Peyer's patch (tissue), 4 donors: ENCODE measurements around the gene PTPRJ. TPM values are rescaled to one million over a fixed set of nuclear protein-coding genes. Genes with fewer than 3 reads are reported as not detected.

Experiments used
- DNase-seq, 3 donors: peaks; one replicate each; pipeline ENCODE4 v3.0.0-alpha.2; 2017 to 2019
- H3K27ac ChIP-seq, 4 donors: fragments of 200-600 bp; sonication (generic); one replicate each; pipeline ENCODE4 v1.5.1; 2016 to 2019
- H3K27me3 ChIP-seq, 2 donors: fragments of 200-600 bp; sonication (generic); one replicate each; pipeline ENCODE4 v1.5.1; 2019
- H3K36me3 ChIP-seq, 3 donors: fragments of 200-600 bp; sonication (generic); one replicate each; pipeline ENCODE4 v1.5.1; 2016 to 2019
- H3K4me1 ChIP-seq, 4 donors: fragments of 200-600 bp; sonication (generic); one replicate each; pipeline ENCODE4 v1.5.1; 2016 to 2019
- H3K4me3 ChIP-seq, 4 donors: fragments of 200-600 bp; sonication (generic); 1 replicate in 3 of 4; 2 replicates in 1 of 4; pipeline ENCODE4 v1.5.1; 2016 to 2019; ENCODE audit warnings: mild to moderate bottlenecking in 1 of 4
- H3K9me3 ChIP-seq, 4 donors: fragments of 200-600 bp; sonication (generic); one replicate each; pipeline ENCODE4 v1.5.1; 2016 to 2019; ENCODE audit warnings: mild to moderate bottlenecking in 1 of 4
- POLR2A ChIP-seq, 2 donors: fragments of 450-650 bp; IDR thresholded peaks; one replicate each; pipeline ENCODE4 v1.5.1; 2017; ENCODE audit warnings: antibody characterized with exemption in 2 of 2, mild to moderate bottlenecking in 2 of 2, moderate library complexity in 2 of 2
- total RNA-seq, 4 donors: library from RNA; depleted of rRNA; stranded (reverse); fragments of >200 nt; gene quantifications; one replicate each; pipeline ENCODE4 v1.1.0, GENCODE V29; 2016
- TF ChIP-seq, protein P1 (sequence below), 6 experiments: fragments of 450-650 bp in 4 of 6; fragments of 200-600 bp in 2 of 6; sonication (generic) in 1 of 6; IDR thresholded peaks; one replicate each; pipeline ENCODE4 v1.5.1; 2017 to 2019; ENCODE audit warnings: antibody characterized with exemption in 6 of 6, mild to moderate bottlenecking in 3 of 6, moderate library complexity in 1 of 6

Gene PTPRJ
- total RNA-seq, 4 donors from 2014 or later = 28.1 to 50.1 (median 37.5) TPM

DNA sequence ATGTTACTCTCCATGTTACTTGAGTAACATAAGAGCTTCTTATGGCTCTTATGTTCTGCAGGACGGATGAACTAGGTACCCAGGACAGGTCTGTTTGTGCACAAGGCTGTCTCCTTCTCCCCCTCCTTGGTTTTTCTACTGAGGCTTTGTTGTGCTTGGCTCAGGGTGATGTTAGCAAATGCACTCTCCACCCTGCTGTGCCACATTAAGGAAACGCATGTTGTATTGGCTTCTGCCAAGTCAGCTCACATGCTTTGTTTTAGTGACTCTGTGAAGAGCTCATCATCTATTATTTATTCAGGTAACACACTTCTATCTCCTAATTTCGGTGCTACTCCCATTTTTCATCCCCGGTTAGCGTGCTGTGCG lies 108.3 kb downstream of the PTPRJ start:
- no peaks in the 10 kb centered on the region for H3K36me3 ChIP-seq
- no peak overlapping the region for H3K27ac ChIP-seq
- TF ChIP-seq POLR2A (IDR thresholded peaks at IDR 0.05) = no peak
- TF ChIP-seq, protein P1, sequence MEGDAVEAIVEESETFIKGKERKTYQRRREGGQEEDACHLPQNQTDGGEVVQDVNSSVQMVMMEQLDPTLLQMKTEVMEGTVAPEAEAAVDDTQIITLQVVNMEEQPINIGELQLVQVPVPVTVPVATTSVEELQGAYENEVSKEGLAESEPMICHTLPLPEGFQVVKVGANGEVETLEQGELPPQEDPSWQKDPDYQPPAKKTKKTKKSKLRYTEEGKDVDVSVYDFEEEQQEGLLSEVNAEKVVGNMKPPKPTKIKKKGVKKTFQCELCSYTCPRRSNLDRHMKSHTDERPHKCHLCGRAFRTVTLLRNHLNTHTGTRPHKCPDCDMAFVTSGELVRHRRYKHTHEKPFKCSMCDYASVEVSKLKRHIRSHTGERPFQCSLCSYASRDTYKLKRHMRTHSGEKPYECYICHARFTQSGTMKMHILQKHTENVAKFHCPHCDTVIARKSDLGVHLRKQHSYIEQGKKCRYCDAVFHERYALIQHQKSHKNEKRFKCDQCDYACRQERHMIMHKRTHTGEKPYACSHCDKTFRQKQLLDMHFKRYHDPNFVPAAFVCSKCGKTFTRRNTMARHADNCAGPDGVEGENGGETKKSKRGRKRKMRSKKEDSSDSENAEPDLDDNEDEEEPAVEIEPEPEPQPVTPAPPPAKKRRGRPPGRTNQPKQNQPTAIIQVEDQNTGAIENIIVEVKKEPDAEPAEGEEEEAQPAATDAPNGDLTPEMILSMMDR (IDR thresholded peaks at IDR 0.05) = no peak
- H3K27me3 ChIP-seq = no peaks in the 10 kb centered on the region
- H3K4me1 ChIP-seq = peaks cover 0 to 25% (median under 1%) of the 10 kb centered on the region in 4 donors
- peak in 1 of 3 donors; percentile 26 for DNase-seq
- no peaks in the 10 kb centered on the region for H3K9me3 ChIP-seq
- H3K4me3 ChIP-seq = no peak overlapping the region

DNA sequence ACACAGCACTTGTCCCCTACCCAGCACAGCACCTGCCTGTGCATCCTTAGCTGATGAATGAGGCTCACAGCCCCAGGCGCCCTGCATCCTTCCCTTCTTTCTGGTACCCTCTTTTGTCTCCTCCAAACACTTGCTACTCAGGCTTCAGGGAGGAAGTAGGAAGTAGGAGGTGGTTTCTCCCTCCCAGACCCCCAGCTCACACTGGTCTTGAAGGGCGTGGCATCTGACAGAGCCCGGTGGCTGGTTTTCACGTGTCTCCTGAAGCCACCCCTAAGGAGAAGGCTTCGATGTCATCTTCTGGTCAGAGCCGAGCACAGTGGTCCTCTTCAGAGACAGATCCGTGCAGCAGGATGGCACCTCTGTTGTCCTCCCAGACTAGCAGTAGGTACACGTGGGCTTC lies 109.8 kb downstream of the PTPRJ start:
- Histone ChIP-seq H3K4me3 (no peak overlapping the region), H3K27ac (no peak overlapping the region), H3K27me3 (no peaks in the 10 kb centered on the region)

DNA sequence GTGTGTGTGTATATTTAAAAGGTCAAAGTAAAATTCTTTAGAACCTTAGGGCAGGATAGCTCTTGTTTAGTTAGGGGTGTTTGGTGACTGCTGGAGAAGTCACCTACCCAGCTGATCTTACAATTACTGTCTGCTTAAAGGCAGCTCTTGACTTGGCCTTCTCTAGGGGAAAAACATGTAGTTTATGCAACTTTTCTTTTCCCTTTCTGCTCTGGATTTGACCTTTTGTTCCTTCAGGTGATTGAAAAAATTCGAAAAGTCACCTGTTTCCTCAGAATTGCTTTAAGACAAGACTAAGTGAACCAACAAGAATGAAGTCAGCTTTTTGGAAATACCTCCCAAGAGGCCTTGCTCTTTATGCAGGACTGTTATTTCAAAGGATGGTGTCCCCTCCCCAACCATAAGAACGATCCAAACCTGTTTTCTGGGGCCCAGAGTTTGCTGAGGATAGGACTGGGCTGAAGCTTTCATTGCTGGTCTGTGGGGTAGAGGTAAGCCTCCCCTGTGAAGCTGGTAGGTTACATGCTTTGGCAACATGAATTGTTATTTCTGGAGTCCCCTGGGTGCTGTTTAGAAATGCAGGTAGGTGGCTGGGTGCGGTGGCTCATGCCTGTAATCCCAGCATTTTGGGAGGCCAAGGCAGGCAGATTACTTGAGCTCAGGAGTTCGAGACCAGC lies 111.2 kb downstream of the PTPRJ start:
- no peaks in the 10 kb centered on the region for H3K9me3 ChIP-seq
- no peak overlapping the region for H3K27ac ChIP-seq
- no peaks in the 10 kb centered on the region for H3K36me3 ChIP-seq
- TF ChIP-seq POLR2A (IDR thresholded peaks at IDR 0.05) = no peak
- TF ChIP-seq, protein P1 (IDR thresholded peaks at IDR 0.05) = no peak
- no peaks in the 10 kb centered on the region for H3K27me3 ChIP-seq
- no peak overlapping the region for H3K4me3 ChIP-seq
- DNase-seq = peak in 1 of 3 donors; percentile 19
- peaks cover 0 to 48% (median 3%) of the 10 kb centered on the region in 4 donors for H3K4me1 ChIP-seq

More for the DNA sequence above, 109.8 kb downstream of the PTPRJ start:
- H3K36me3 ChIP-seq = no peaks in the 10 kb centered on the region
- peaks cover 0 to 40% (median 3%) of the 10 kb centered on the region in 4 donors for H3K4me1 ChIP-seq
- TF ChIP-seq, protein P1 (IDR thresholded peaks at IDR 0.05) = no peak
- peak in 1 of 3 donors; percentile 40 for DNase-seq
- no peaks in the 10 kb centered on the region for H3K9me3 ChIP-seq

DNA sequence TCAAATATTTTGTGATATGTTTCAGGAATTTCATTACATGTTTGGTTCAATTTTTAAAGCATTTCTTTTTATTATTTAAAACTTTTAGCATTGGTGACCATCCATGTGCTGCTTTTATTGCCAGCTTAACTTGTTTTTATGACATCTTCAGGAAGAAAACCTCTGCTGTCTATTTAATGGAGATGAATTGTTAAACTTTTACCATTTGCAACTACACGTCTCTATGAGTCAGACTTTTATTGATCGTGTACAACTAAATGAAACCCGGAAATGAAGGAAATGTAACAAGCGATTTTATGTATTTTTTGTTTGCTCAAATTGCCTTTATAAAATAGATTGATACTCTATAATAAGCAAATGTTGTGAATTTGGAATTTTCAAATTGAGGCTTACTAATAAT lies 113.0 kb downstream of the PTPRJ start:
- H3K9me3 ChIP-seq = no peaks in the 10 kb centered on the region
- peak overlapping the region in 2 of 4 donors; percentile 76 to 77 for H3K27ac ChIP-seq
- H3K4me3 ChIP-seq = no peak overlapping the region
- H3K27me3 ChIP-seq = no peaks in the 10 kb centered on the region
- TF ChIP-seq, protein P1 (IDR thresholded peaks at IDR 0.05) = no peak
- TF ChIP-seq POLR2A (IDR thresholded peaks at IDR 0.05) = no peak
- peaks cover 0 to 42% (median 3%) of the 10 kb centered on the region in 4 donors for H3K4me1 ChIP-seq
- no peak for DNase-seq
- no peaks in the 10 kb centered on the region for H3K36me3 ChIP-seq

DNA sequence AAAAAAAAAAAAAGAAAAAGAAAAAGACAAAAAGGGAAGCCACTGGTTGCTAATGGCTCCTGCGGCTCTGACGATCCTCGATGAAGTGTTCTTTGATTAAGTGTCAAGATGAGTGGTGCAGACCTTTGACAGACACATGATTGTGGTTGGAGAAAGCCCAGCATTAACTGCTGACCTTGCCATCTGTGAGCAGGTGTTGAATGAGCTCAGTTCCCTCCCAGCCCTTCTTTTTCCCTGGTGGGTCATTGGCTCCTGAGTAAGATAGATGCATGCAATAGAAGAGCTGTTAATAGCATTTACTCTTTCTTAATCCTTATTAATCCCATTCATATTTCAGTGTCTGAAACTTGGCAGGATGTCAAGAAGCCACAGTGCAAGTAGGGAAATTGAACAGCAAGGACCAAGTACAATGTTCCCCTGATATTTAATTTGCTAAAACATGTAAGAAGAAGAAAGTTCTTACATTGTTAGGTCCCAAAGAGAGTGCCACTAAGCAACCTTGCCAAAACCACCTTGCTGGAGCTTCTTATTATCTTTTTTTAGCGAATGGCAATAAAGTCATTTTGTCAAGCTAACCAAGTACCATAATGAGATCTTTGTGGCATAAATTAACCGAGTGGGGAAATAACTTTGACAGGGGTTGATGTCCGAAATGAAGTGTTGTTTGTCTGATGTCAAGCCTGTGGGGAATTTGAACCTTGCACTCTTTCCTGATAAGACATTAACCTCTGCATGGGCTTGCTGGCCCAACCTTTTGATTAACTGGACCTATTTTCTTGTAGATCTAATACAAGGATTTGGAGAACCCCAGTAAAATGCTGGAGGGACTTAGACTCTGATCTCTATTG lies 113.7 kb downstream of the PTPRJ start:
- H3K27me3 ChIP-seq = no peaks in the 10 kb centered on the region
- no peak for TF ChIP-seq POLR2A (IDR thresholded peaks at IDR 0.05)
- TF ChIP-seq, protein P1 (IDR thresholded peaks at IDR 0.05) = no peak
- H3K36me3 ChIP-seq = no peaks in the 10 kb centered on the region
- peak overlapping the region in 2 of 4 donors; percentile 76 to 77 for H3K27ac ChIP-seq
- peaks cover 0 to 36% (median 3%) of the 10 kb centered on the region in 4 donors for H3K4me1 ChIP-seq
- H3K9me3 ChIP-seq = no peaks in the 10 kb centered on the region
- DNase-seq = peak in 1 of 3 donors; percentile 77
- H3K4me3 ChIP-seq = no peak overlapping the region
